ENCODE measurements around the gene ATG9A. TPM values are rescaled to one million over a fixed set of nuclear protein-coding genes. Genes with fewer than 3 reads are reported as not detected.
A peak's percentile ranks its signal among the peaks of the same experiment; 100 is the strongest.

Gene ATG9A
- total and polyA plus RNA-seq, 2 donors (not counting 3 experiments of a cell fraction or from before 2014, with no cell fraction given), result 65.5 to 95.0 TPM

DNA sequence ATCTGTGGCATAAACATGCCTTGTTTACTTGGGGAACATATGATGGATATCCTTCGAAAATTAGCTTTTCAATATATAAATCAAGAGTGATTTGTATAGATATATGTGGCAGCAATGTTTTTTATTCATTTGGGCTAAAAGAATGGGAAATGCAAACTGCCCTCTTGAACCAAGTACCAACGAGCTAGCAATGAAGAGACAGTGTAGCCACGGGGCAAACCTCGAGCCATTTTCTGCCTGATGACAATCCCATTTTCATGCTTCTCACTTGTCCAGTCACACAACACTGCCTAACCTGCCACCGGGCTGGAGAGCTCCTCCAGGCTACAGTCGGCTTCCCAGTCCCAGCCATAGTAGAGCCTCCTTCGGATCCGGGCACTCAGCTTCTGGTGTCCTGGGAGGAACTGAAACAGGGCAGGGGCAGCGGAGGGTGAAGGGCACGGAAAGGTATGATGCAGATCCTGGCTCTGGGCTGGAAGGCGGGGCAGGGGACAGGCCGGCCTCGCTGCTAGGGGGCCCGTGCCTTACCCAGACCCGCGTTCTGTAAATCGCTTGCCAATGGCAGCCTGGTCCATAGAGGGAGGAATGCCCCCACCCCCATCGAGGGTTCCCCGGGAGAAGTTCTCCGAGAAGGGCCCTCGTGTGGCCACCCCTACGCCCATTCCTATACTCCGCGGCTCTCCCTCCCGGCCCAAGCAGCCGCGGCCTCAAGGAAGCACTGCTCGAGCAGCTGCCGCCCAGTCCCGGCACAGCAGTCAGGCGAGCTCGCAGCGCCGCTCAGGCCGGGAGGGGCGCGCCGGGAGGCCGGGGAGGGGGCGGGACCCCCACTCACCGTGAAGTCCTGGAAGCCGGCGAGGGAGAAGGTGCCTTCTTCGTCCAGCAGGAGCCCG lies 53.3 kb downstream of the ATG9A start:
- Histone ChIP-seq H3K36me3 (ENCODE audit: control insufficient read depth in 2 of 2, extremely low read depth in 1 of 2, insufficient read depth in 2 of 2, low read length in 2 of 2) (peaks cover 9 to 28% of the 10 kb centered on the region in 2 experiments), H4K20me1 (replicated peaks; ENCODE audit: control insufficient read depth, extremely low read depth, insufficient read depth, low read length) (no peaks in the 10 kb centered on the region), H3K4me3 (replicated peaks in 1 of 3; ENCODE audit: insufficient read depth in 1 of 3, low read depth in 1 of 3, low read length in 3 of 3) (peak overlapping the region; percentile 29 to 81 (median 67)), H3K27ac (ENCODE audit: insufficient read depth, low read depth, low read length) (no peak overlapping the region), H3K4me2 (ENCODE audit: insufficient read depth, low read length) (peak overlapping the region; percentile 95), H2AFZ (ENCODE audit: low read depth, low read length) (peak overlapping the region; percentile 74), H3K79me2 (ENCODE audit: control insufficient read depth, insufficient read depth, low read length) (peaks cover 22% of the 10 kb centered on the region), H3K27me3 (ENCODE audit: control insufficient read depth in 2 of 2, insufficient read depth in 2 of 2, low read length in 2 of 2) (no peaks in the 10 kb centered on the region), H3K9me3 (replicated peaks; ENCODE audit: control insufficient read depth, insufficient read depth, low read length) (no peaks in the 10 kb centered on the region), H3K9me1 (replicated peaks; ENCODE audit: control insufficient read depth, extremely low read depth, insufficient read depth, low read length) (no peaks in the 10 kb centered on the region), H3K4me1 (ENCODE audit: control insufficient read depth, extremely low read depth, insufficient read depth, low read length) (peaks cover 18% of the 10 kb centered on the region), H3K9ac (replicated peaks; ENCODE audit: extremely low read depth, insufficient read depth, low read length) (peak overlapping the region; percentile 81)
- ChIA-PET CTCF (interaction anchor here (0.6 to 3.4 kb wide), 13 partner anchors 17 to 594 kb away, joined by 3 to 18 read pairs (median 6); partner anchors contain the start of genes ABCB6, ANKZF1, ATG9A and DNAJB2), POLR2A (interaction anchor here (0.6 to 1.2 kb wide), 7 partner anchors 20 to 181 kb away, joined by 3 to 5 read pairs (median 3); partner anchors contain the start of genes ANKZF1 and ATG9A)
- intact Hi-C loops (cut with micrococcal nuclease) (loop anchor here (1.0 to 5.0 kb wide), 4 partner anchors 35 to 609 kb away; partner anchors contain the start of genes CNOT9, DNPEP and USP37), dilution Hi-C loops (cut with MboI; ENCODE audit: extremely low pct_ligation_motif_present, low sequenced_read_pairs) (no loop called here)
- BruUV-seq (replicated peaks), result TSS peak; percentile 1
- FAIRE-seq, result peak; percentile 76
- peak; percentile 62 for DNase-seq (ENCODE audit: low read depth, low spot score)
- no peak for TF ChIP-seq MYC (IDR thresholded peaks at IDR 0.05; ENCODE audit: low read depth, low read length)
- peak; percentile 6 to 7 for TF ChIP-seq CTCF (IDR thresholded peaks at IDR 0.05; ENCODE audit: extremely low read depth in 1 of 2, insufficient read depth in 1 of 2, low read depth in 1 of 2, low read length in 2 of 2)

Measured in endothelial cell of umbilical vein (primary cell).